OCI-LY1 (cell line): ENCODE measurements around the gene CIB4.

Source experiments
- H2AFZ ChIP-seq: fragments of 200-600 bp; sonication (generic), shearing (Covaris generic); 2 replicates; pipeline ENCODE4 v1.6.0; 2014; ENCODE audit warnings: antibody characterized with exemption, mild to moderate bottlenecking, low read length
- H3F3A ChIP-seq: fragments of 200-600 bp; sonication (generic), shearing (Covaris generic); 2 replicates; pipeline ENCODE4 v1.6.0; 2014; ENCODE audit warnings: mild to moderate bottlenecking, antibody characterized with exemption, low read length, moderate library complexity; ENCODE audit not compliant: insufficient read depth
- H3K27ac ChIP-seq: fragments of 200-600 bp; sonication (generic); 2 replicates; pipeline ENCODE4 v1.5.1; 2014; ENCODE audit warnings: low read length, mixed run types, mild to moderate bottlenecking, low read depth; ENCODE audit not compliant: poor library complexity, severe bottlenecking
- H3K27me3 ChIP-seq: fragments of 200-600 bp; sonication (generic); 2 replicates; pipeline ENCODE4 v1.6.0; 2014; ENCODE audit warnings: antibody characterized with exemption, mild to moderate bottlenecking, low read length, moderate library complexity; ENCODE audit not compliant: insufficient read depth
- H3K36me3 ChIP-seq: fragments of 200-600 bp; sonication (generic); 2 replicates; pipeline ENCODE4 v1.6.1; 2014; ENCODE audit warnings: mild to moderate bottlenecking, antibody characterized with exemption, low read length, moderate library complexity, mixed read lengths; ENCODE audit not compliant: insufficient read depth
- H3K4me1 ChIP-seq: fragments of 200-600 bp; sonication (generic); 2 replicates; pipeline ENCODE4 v1.5.1; 2014; ENCODE audit warnings: mild to moderate bottlenecking, low read length, moderate library complexity; ENCODE audit not compliant: insufficient read depth, severe bottlenecking
- H3K4me2 ChIP-seq: fragments of 200-600 bp; sonication (generic), shearing (Covaris generic); 2 replicates; pipeline ENCODE4 v1.6.1; 2014; ENCODE audit warnings: low read length
- H3K4me3 ChIP-seq: fragments of 200-600 bp; sonication (generic); 2 replicates; pipeline ENCODE4 v1.5.1; 2014; ENCODE audit warnings: low read length, low read depth, mild to moderate bottlenecking, mixed read lengths; ENCODE audit not compliant: poor library complexity, severe bottlenecking
- H3K79me2 ChIP-seq: fragments of 200-600 bp; shearing (Covaris generic); 2 replicates; pipeline ENCODE4 v1.6.1; 2016; ENCODE audit warnings: mixed run types, low read length, mixed read lengths; ENCODE audit not compliant: insufficient read depth
- H3K9ac ChIP-seq: fragments of 200-600 bp; sonication (generic), shearing (Covaris generic); 2 replicates; pipeline ENCODE4 v1.6.1; 2014; ENCODE audit warnings: mild to moderate bottlenecking, low read length, mixed read lengths
- H3K9me2 ChIP-seq: fragments of 200-600 bp; sonication (generic), shearing (Covaris generic); 2 replicates; pipeline ENCODE4 v1.6.1; 2014; ENCODE audit warnings: low read depth, mild to moderate bottlenecking, low read length, mixed read lengths
- H3K9me3 ChIP-seq: fragments of 200-600 bp; shearing (Covaris generic); 2 replicates; pipeline ENCODE4 v1.6.1; 2014; ENCODE audit warnings: low read length, mixed read lengths
- H4K20me1 ChIP-seq: fragments of 200-600 bp; sonication (generic), shearing (Covaris generic); 2 replicates; pipeline ENCODE4 v1.6.0; 2016; ENCODE audit warnings: mild to moderate bottlenecking, low read length; ENCODE audit not compliant: insufficient read depth
- EZH2 ChIP-seq: fragments of 200-600 bp; sonication (generic), shearing (Covaris generic); IDR thresholded peaks from 2 replicates; pipeline ENCODE4 v1.8.0; 2017; ENCODE audit warnings: borderline replicate concordance, mixed run types, mild to moderate bottlenecking, antibody characterized with exemption, low read length, moderate library complexity, mixed read lengths
- TF ChIP-seq, protein P1 (sequence below): fragments of 200-600 bp; sonication (generic), shearing (Covaris generic); IDR thresholded peaks from 2 replicates; pipeline ENCODE4 v1.5.1; 2017; ENCODE audit warnings: mild to moderate bottlenecking, antibody characterized with exemption, low read length, moderate library complexity, mixed read lengths

CIB4 gene

GRCh38 chr2:26607698-26608097, 33.5 kb downstream of the CIB4 start:
- no peak overlapping the region for H2AFZ ChIP-seq
- no peaks in the 10 kb centered on the region for H3K36me3 ChIP-seq
- peaks cover 7% of the 10 kb centered on the region for H3K4me1 ChIP-seq
- no peaks in the 10 kb centered on the region for H3K27me3 ChIP-seq
- TF ChIP-seq EZH2 = no peak
- TF ChIP-seq, protein P1, sequence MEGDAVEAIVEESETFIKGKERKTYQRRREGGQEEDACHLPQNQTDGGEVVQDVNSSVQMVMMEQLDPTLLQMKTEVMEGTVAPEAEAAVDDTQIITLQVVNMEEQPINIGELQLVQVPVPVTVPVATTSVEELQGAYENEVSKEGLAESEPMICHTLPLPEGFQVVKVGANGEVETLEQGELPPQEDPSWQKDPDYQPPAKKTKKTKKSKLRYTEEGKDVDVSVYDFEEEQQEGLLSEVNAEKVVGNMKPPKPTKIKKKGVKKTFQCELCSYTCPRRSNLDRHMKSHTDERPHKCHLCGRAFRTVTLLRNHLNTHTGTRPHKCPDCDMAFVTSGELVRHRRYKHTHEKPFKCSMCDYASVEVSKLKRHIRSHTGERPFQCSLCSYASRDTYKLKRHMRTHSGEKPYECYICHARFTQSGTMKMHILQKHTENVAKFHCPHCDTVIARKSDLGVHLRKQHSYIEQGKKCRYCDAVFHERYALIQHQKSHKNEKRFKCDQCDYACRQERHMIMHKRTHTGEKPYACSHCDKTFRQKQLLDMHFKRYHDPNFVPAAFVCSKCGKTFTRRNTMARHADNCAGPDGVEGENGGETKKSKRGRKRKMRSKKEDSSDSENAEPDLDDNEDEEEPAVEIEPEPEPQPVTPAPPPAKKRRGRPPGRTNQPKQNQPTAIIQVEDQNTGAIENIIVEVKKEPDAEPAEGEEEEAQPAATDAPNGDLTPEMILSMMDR = no peak
- H3F3A ChIP-seq = no peaks in the 10 kb centered on the region
- H3K9me2 ChIP-seq = no peaks in the 10 kb centered on the region
- 0 out of 2 replicates have a peak, but pooled peaks cover 3% of the 10 kb centered on the region for H3K9me3 ChIP-seq
- H3K79me2 ChIP-seq = no peaks in the 10 kb centered on the region
- H3K4me3 ChIP-seq = no peak overlapping the region
- no peak overlapping the region for H3K9ac ChIP-seq
- H4K20me1 ChIP-seq = no peaks in the 10 kb centered on the region
- H3K4me2 ChIP-seq = no peak overlapping the region
- H3K27ac ChIP-seq = no peak overlapping the region

DNA sequence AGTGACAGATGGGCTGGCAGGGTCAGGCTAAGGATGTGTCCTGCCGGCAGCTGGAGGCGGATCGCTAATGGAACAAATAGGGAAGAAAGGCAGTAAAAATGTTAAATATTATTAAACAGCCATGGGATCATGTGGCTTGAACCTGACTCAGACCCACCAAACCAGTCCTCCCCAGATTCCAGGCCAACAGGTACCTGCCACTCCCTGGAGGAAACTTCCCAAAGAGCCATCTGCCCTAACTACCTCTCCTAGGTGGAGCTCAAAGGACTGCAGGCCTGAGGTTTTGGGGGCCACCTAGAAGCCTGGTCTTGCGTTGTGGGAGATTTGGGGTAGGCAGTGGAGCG, 34.3 kb downstream of the CIB4 start:
- Histone ChIP-seq H3F3A (no peaks in the 10 kb centered on the region), H3K4me3 (no peak overlapping the region), H3K4me1 (peaks cover 7% of the 10 kb centered on the region), H2AFZ (no peak overlapping the region), H3K79me2 (no peaks in the 10 kb centered on the region), H3K9ac (no peak overlapping the region), H4K20me1 (no peaks in the 10 kb centered on the region), H3K27me3 (no peaks in the 10 kb centered on the region), H3K4me2 (no peak overlapping the region), H3K9me2 (no peaks in the 10 kb centered on the region), H3K36me3 (no peaks in the 10 kb centered on the region), H3K27ac (no peak overlapping the region), H3K9me3 (0 out of 2 replicates have a peak, but pooled peaks cover 3% of the 10 kb centered on the region)
- TF ChIP-seq, protein P1 = no peak
- no peak for TF ChIP-seq EZH2

DNA sequence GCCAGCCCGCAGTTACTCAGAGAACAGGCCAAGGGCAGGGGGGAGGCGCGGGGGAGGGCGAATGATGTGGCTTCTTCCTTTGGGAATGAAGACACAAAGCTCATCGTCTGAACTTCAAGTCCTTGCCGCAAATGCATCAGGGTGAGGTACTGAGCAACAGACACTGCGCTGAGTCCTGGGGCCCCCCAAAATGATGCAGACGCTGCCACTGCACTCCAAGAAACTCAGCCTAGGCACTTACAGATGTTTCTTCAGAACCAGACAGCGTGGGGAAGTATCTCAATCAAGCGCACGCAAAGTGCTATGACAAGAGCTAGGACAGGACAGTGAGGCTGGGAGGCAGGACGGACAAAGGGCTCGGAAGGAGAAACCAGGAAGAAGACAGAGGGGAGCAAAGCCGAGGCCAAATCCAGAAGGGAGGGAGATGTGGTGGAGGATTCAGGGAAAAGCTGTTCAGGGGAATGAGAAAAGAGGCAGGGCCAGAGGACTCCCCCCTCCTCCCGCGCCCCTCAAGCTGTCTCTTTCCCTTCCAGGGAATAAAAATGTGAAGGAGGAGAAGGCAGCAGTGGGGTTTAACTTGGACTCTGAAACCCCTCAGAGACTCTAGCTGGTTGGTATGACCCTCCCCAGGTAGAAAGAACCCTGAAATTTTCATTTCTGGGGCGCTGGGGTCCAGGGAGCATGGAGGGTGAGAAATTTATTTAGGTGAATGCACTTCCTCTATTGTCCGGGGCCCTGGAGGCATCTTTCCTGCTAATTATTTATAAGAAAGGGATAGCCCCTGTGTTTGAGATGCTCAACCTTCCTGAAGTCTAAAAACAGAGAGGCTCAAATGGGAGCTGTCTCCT, 34.9 kb downstream of the CIB4 start:
- no peaks in the 10 kb centered on the region for H3F3A ChIP-seq
- no peak overlapping the region for H2AFZ ChIP-seq
- H3K4me2 ChIP-seq = no peak overlapping the region

More for the DNA sequence above, 34.9 kb downstream of the CIB4 start:
- H3K79me2 ChIP-seq = no peaks in the 10 kb centered on the region
- TF ChIP-seq, protein P1 = no peak
- no peak for TF ChIP-seq EZH2
- peaks cover 7% of the 10 kb centered on the region for H3K4me1 ChIP-seq
- H3K9ac ChIP-seq = no peak overlapping the region
- H3K9me3 ChIP-seq = 0 out of 2 replicates have a peak, but pooled peaks cover 3% of the 10 kb centered on the region
- H4K20me1 ChIP-seq = no peaks in the 10 kb centered on the region
- H3K4me3 ChIP-seq = no peak overlapping the region
- H3K27me3 ChIP-seq = no peaks in the 10 kb centered on the region
- H3K36me3 ChIP-seq = no peaks in the 10 kb centered on the region
- H3K27ac ChIP-seq = no peak overlapping the region
- no peaks in the 10 kb centered on the region for H3K9me2 ChIP-seq
